Ishikawa (cell line): ENCODE results near the gene TRIM24.

Experiments
- CEBPB ChIP-seq: IDR thresholded peaks from 2 replicates; pipeline ENCODE4 v1.6.1; 2012
- CREB1 ChIP-seq: IDR thresholded peaks from 2 replicates; pipeline ENCODE4 v1.6.1; 2012; ENCODE audit warnings: low read depth
- EGR1 ChIP-seq: IDR thresholded peaks from 2 replicates; pipeline ENCODE4 v1.6.1; 2012
- EP300 ChIP-seq: IDR thresholded peaks from 2 replicates; pipeline ENCODE4 v1.6.1; 2012; ENCODE audit warnings: borderline replicate concordance
- FOXM1 ChIP-seq: IDR thresholded peaks from 2 replicates; pipeline ENCODE4 v1.6.1; 2012; ENCODE audit warnings: low read depth, borderline replicate concordance
- MAX ChIP-seq: IDR thresholded peaks from 2 replicates; pipeline ENCODE4 v1.6.1; 2012
- NFIC ChIP-seq: IDR thresholded peaks from 2 replicates; pipeline ENCODE4 v1.6.1; 2012
- RAD21 ChIP-seq: IDR thresholded peaks from 2 replicates; pipeline ENCODE4 v1.6.1; 2012; ENCODE audit warnings: low read depth
- REST ChIP-seq: IDR thresholded peaks from 2 replicates; pipeline ENCODE4 v1.6.1; 2012; ENCODE audit warnings: low read depth, mild to moderate bottlenecking
- TAF1 ChIP-seq: IDR thresholded peaks from 2 replicates; pipeline ENCODE4 v1.6.1; 2012; ENCODE audit warnings: low read depth, mild to moderate bottlenecking
- TCF12 ChIP-seq: IDR thresholded peaks from 2 replicates; pipeline ENCODE4 v1.6.1; 2012; ENCODE audit warnings: low read depth
- TEAD4 ChIP-seq: IDR thresholded peaks from 2 replicates; pipeline ENCODE4 v1.6.1; 2012
- USF1 ChIP-seq: IDR thresholded peaks from 2 replicates; pipeline ENCODE4 v1.6.1; 2012
- YY1 ChIP-seq: IDR thresholded peaks from 2 replicates; pipeline ENCODE4 v1.6.1; 2012; ENCODE audit warnings: low read depth
- ZBTB7A ChIP-seq: IDR thresholded peaks from 2 replicates; pipeline ENCODE4 v1.6.1; 2012; ENCODE audit warnings: low read depth

Gene TRIM24

GRCh38 chr7:138554674-138555073 lies 94.6 kb downstream of the TRIM24 start:
- TF ChIP-seq NFIC (no peak), ZBTB7A (no peak), EP300 (no peak), FOXM1 (no peak), EGR1 (no peak)

GRCh38 chr7:138555684-138556083 lies 95.6 kb downstream of the TRIM24 start:
- no peak for TF ChIP-seq USF1
- TF ChIP-seq EGR1: no peak
- TF ChIP-seq EP300: no peak
- no peak for TF ChIP-seq REST
- TF ChIP-seq CREB1: no peak
- TF ChIP-seq CEBPB: no peak
- TF ChIP-seq TCF12: no peak
- TF ChIP-seq RAD21: no peak
- TF ChIP-seq TAF1: no peak
- no peak for TF ChIP-seq FOXM1
- TF ChIP-seq NFIC: no peak
- no peak for TF ChIP-seq TEAD4
- no peak for TF ChIP-seq ZBTB7A
- no peak for TF ChIP-seq YY1
- TF ChIP-seq MAX: no peak

- TF ChIP-seq REST (no peak), RAD21 (no peak), EGR1 (no peak)
Measured at GRCh38 chr7:138556771-138557484, 96.9 kb downstream of the TRIM24 start.

GRCh38 chr7:138559448-138559847 lies 99.4 kb downstream of the TRIM24 start:
- TF ChIP-seq USF1: no peak
- no peak for TF ChIP-seq NFIC
- TF ChIP-seq TCF12: no peak
- TF ChIP-seq EP300: no peak
- no peak for TF ChIP-seq CEBPB
- no peak for TF ChIP-seq REST
- no peak for TF ChIP-seq CREB1
- TF ChIP-seq MAX: no peak
- no peak for TF ChIP-seq ZBTB7A
- TF ChIP-seq EGR1: no peak
- no peak for TF ChIP-seq FOXM1
- no peak for TF ChIP-seq TEAD4
- no peak for TF ChIP-seq TAF1
- TF ChIP-seq RAD21: no peak
- no peak for TF ChIP-seq YY1

- TF ChIP-seq FOXM1 (no peak), TEAD4 (no peak), USF1 (no peak), ZBTB7A (no peak), NFIC (no peak), TCF12 (no peak), TAF1 (no peak), CREB1 (no peak), EP300 (no peak)
Measured at GRCh38 chr7:138563808-138564207, 103.7 kb downstream of the TRIM24 start.
